Glomerular visceral epithelial cell (primary cell): ENCODE data around the gene AMFR.
A peak's percentile ranks its signal among the peaks of the same experiment; 100 is the strongest.
"Not testable (repeated sequence)": the region's sequence is repeated elsewhere in the genome, so short reads cannot be mapped to it uniquely, and the experiment has no call there.

Experiments used
- DNase-seq: peaks from one replicate; pipeline ENCODE4 v3.0.0-alpha.2; 2016; ENCODE audit errors: extremely low spot score

Gene AMFR

GRCh38 chr16:56388209-56388608 lies 37.1 kb downstream of the AMFR start:
- DNase-seq = no peak

- no peak for DNase-seq
These were observed 37.9 kb downstream of the AMFR start for GRCh38 chr16:56387396-56387795.

- DNase-seq = no peak
These were observed 41.1 kb downstream of the AMFR start for GRCh38 chr16:56384074-56384721.

GRCh38 chr16:56382901-56383355 lies 42.4 kb downstream of the AMFR start:
- DNase-seq = peak; percentile 49

- DNase-seq = no peak
These were observed 42.9 kb downstream of the AMFR start for GRCh38 chr16:56382459-56382858.

GRCh38 chr16:56380778-56381485 lies 44.4 kb downstream of the AMFR start:
- not testable (repeated sequence) for DNase-seq

GRCh38 chr16:56379044-56379443 lies 46.3 kb downstream of the AMFR start:
- not testable (repeated sequence) for DNase-seq

- DNase-seq = not testable (repeated sequence)
These were observed 49.6 kb downstream of the AMFR start for GRCh38 chr16:56375792-56376191.

GRCh38 chr16:56373003-56373402 lies 52.3 kb downstream of the AMFR start:
- DNase-seq = no peak

GRCh38 chr16:56372013-56372634 lies 53.2 kb downstream of the AMFR start:
- no peak for DNase-seq

GRCh38 chr16:56371660-56371937 lies 53.7 kb downstream of the AMFR start:
- no peak for DNase-seq

- DNase-seq = no peak
These were observed 54.3 kb downstream of the AMFR start for GRCh38 chr16:56370875-56371659.

- no peak for DNase-seq
These were observed 55.0 kb downstream of the AMFR start for GRCh38 chr16:56370185-56370874.

- DNase-seq = no peak
These were observed 56.1 kb downstream of the AMFR start for GRCh38 chr16:56369202-56369601.

GRCh38 chr16:56368545-56368944 lies 56.8 kb downstream of the AMFR start:
- no peak for DNase-seq

GRCh38 chr16:56367764-56368163 lies 57.6 kb downstream of the AMFR start:
- DNase-seq = no peak

GRCh38 chr16:56366945-56367344 lies 58.4 kb downstream of the AMFR start:
- no peak for DNase-seq

GRCh38 chr16:56365552-56365951 lies 59.8 kb downstream of the AMFR start:
- DNase-seq = no peak

- no peak for DNase-seq
These were observed 60.5 kb downstream of the AMFR start for GRCh38 chr16:56364865-56365264.

GRCh38 chr16:56363781-56364565 lies 61.4 kb downstream of the AMFR start:
- DNase-seq = no peak

GRCh38 chr16:56363181-56363716 lies 62.1 kb downstream of the AMFR start:
- no peak for DNase-seq
